ENCODE results near the gene MED29.

- TF ChIP-seq TAF1 (IDR thresholded peaks at IDR 0.05; ENCODE audit: borderline replicate concordance, insufficient read depth, low read length) = no peak
- no peak for TF ChIP-seq POLR2AphosphoS5 (IDR thresholded peaks at IDR 0.05; ENCODE audit: low read depth, low read length)
These were observed 30.8 kb downstream of the MED29 start for GRCh38 chr19:39422020-39422419.
